Measurements from ENCODE around the gene ERICH4. TPM values are rescaled to one million over a fixed set of nuclear protein-coding genes. Genes with fewer than 3 reads are reported as not detected.
A peak's percentile ranks its signal among the peaks of the same experiment; 100 is the strongest.
"Not testable (repeated sequence)": the region's sequence is repeated elsewhere in the genome, so short reads cannot be mapped to it uniquely, and the experiment has no call there.

Gene ERICH4
- total RNA-seq, 8 experiments from 2014 or later: 0.21 to 0.62 (median 0.37) TPM; not detected in 5

DNA sequence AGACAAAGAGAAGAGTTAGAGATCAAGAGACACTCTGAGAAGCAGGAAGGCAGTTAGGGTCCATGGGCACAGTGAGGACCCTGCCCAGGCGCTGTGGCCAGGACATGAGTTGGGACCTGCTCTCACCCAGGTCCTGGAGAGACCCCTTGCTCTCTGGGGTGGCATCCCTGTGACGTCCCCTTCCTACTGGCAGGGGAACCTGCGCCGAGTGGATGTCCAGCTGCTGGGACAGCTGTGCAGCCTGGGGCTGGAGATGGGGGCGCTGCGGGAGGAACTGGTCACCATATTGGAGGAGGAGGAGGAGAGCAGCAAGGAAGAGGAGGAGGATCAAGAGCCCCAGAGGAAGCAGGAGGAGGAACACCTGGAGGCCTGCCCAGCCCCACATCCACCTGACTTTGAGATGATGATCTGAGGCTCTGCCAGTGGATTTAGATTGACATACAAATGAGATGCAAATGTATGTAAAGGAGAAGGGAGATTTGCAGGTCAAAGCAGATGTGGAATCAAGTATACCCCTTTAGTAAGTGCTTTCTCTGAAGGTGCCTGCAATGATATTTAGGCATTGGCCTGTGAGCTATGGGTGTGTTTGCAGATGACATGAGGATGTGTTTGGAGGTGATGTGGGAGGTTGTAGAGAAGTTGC lies 978 bp downstream of the ERICH4 start:
- ATAC-seq (replicated peaks in 6 of 8): no peak
- Histone ChIP-seq H3K4me1 (replicated peaks in 1 of 2) (peaks cover 0 to 3% of the 10 kb centered on the region in 2 donors), H3K27ac (no peak overlapping the region), H3K4me3 (no peak overlapping the region)
- in situ Hi-C loops (cut with MboI; ENCODE audit: low pct_unique_long_range_greater_than_20kb in 2 of 9, low sequenced_read_pairs in 9 of 9, unreplicated experiment in 9 of 9): loop anchor here in 3 of 9 experiments (10.0 to 25.0 kb wide), 2 partner anchors 118 to 121 kb away; no protein-coding TSS in a partner anchor
- 6 to 100% (median 57%) methylated on average over 1 to 5 of the region's 6 CpGs; no CpG with 5 or more reads in 2 of the 10 experiments for WGBS, 10 experiments

DNA sequence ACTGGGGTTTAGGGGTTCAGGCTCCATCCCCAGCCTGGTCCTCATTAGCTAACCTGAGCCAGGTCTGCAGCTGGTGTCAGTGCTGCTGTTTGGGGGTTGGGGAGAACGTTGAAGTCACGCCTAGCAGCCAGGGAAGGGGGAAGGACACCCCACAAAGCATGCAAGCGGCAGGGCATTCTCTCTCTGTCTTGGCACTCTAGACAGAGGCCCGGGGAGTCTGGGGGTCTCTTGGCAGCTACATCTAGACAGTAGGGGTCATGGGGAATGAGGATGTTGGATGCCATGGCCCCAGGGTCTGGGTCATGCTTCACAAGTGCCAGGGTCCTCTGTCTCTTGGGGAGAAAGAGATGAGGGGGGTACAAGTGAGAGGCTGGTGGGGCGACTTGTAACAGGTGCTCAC lies 2.6 kb downstream of the ERICH4 start:
- Histone ChIP-seq H3K4me1 (replicated peaks in 1 of 2) (no peaks in the 10 kb centered on the region), H3K27ac (no peak overlapping the region), H3K4me3 (no peak overlapping the region)
- in situ Hi-C loops (cut with MboI; ENCODE audit: low pct_unique_long_range_greater_than_20kb in 2 of 9, low sequenced_read_pairs in 9 of 9, unreplicated experiment in 9 of 9): loop anchor here in 3 of 9 experiments (10.0 to 25.0 kb wide), 2 partner anchors 117 to 119 kb away; no protein-coding TSS in a partner anchor
- ATAC-seq (replicated peaks in 6 of 8): no peak
- WGBS, 10 experiments: 20 to 80% (median 25%) methylated on average over 1 to 3 of the region's 5 CpGs; no CpG with 5 or more reads in 6 of the 10 experiments

DNA sequence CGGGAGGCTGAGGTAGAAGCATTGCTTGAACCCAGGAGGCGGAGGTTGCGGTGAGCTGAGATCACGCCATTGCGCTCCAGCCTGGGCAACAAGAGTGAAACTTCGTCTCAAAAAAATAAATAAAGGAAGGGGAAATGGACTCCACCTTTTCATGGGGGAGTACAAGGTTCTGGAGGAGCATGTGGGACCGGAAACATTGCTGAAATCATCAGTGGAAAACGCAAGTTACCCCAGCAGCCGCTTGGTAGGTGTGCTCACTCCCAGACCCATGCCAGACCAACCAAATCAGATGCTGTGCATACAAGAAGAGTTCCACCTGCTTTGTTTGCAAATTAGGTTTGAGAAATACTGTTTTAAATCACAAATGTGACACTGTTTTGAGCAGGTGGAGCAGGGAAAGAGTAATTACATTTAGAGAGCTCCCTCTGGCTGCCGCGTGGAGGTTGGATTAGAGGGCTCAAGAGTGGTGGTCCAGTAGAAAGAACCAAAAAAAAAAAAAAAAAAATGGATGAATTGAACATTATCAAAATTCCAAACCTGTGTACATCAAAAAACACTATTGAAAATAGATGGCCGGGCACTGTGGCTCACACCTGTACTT lies 4.9 kb downstream of the ERICH4 start:
- in situ Hi-C loops (cut with MboI; ENCODE audit: low pct_unique_long_range_greater_than_20kb in 2 of 9, low sequenced_read_pairs in 9 of 9, unreplicated experiment in 9 of 9): loop anchor here in 3 of 9 experiments (10.0 to 25.0 kb wide), 2 partner anchors 114 to 117 kb away; no protein-coding TSS in a partner anchor

DNA sequence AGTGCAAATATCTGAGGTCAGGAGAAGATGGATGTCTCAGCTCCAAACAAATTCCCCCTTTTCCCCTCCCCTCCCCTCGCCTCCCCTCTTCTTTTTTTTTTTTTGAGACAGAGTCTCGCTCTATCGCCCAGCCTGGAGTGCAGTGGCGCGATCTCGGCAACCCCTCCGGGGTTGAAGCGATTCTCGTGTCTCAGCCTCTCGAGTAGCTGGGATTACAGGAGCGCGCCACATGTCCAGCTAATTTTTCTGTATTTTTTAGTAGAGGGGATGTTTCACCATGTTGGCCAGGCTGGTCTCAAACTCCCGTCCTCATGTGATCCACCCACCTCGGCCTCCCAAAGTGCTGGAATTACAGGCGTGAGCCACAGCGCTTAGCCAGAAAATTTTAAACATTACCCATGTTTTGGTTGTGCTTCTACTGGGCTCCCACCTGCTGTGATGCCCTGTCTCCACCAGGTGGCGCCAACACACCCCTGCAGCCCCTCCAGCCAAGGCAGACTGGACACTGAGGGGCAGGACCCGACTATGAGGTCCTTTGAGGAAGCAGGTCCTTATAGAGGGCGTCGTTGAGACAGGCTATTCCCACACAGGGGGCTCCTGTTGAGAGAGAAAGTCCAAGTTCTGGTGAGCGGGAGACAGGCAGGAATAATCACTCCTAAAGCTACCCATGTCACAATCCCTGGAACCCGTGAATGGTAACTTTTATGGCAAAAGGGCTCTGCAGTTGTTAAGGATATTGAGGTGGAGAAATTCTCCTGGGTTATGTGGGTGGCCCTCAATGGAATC lies 6.3 kb downstream of the ERICH4 start:
- H3K4me3 ChIP-seq: no peak overlapping the region
- WGBS, 10 experiments: 0 to 40% (median 2%) methylated on average over 1 to 10 of the region's 22 CpGs; no CpG with 5 or more reads in 2 of the 10 experiments
- no peaks in the 10 kb centered on the region for H3K4me1 ChIP-seq (replicated peaks in 1 of 2)
- in situ Hi-C loops (cut with MboI; ENCODE audit: low pct_unique_long_range_greater_than_20kb in 2 of 9, low sequenced_read_pairs in 9 of 9, unreplicated experiment in 9 of 9): loop anchor here in 3 of 9 experiments (10.0 to 25.0 kb wide), 2 partner anchors 113 to 116 kb away; no protein-coding TSS in a partner anchor
- ATAC-seq (replicated peaks in 6 of 8): peak; percentile 93 to 99 (median 98)
- no peak overlapping the region for H3K27ac ChIP-seq

More for the DNA sequence above, 4.9 kb downstream of the ERICH4 start:
- no peak overlapping the region for H3K27ac ChIP-seq
- H3K4me1 ChIP-seq (replicated peaks in 1 of 2): no peaks in the 10 kb centered on the region
- 20 to 72% (median 50%) methylated on average over 1 to 9 of the region's 12 CpGs for WGBS, 10 experiments
- ATAC-seq (replicated peaks in 6 of 8): no peak
- H3K4me3 ChIP-seq: no peak overlapping the region

DNA sequence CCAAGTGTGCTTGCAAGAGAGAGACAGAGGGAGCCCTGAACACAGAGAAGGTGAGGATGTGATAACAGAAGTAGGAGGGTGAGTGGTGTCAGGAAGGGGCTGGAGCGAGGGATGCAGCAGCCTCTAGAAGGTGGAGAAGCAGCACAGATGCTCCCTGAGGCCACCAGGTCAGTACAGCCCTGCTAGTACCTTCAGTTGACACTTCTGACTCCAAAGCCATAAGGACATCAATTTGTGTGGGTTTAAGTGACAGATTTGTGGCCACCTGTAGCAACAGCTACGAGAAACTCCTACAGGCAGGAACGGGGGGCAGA lies 6.9 kb downstream of the ERICH4 start:
- 20 to 100% (median 82%) methylated on average over 2 to 3 of the region's 3 CpGs; no CpG with 5 or more reads in 5 of the 10 experiments for WGBS, 10 experiments
- Histone ChIP-seq H3K4me3 (no peak overlapping the region), H3K4me1 (replicated peaks in 1 of 2) (no peaks in the 10 kb centered on the region), H3K27ac (no peak overlapping the region)
- in situ Hi-C loops (cut with MboI; ENCODE audit: low pct_unique_long_range_greater_than_20kb in 2 of 9, low sequenced_read_pairs in 9 of 9, unreplicated experiment in 9 of 9): loop anchor here in 4 of 9 experiments (10.0 to 25.0 kb wide), 2 partner anchors 112 to 115 kb away; no protein-coding TSS in a partner anchor
- ATAC-seq (replicated peaks in 6 of 8): peak in 1 of 8 experiments; percentile 9

DNA sequence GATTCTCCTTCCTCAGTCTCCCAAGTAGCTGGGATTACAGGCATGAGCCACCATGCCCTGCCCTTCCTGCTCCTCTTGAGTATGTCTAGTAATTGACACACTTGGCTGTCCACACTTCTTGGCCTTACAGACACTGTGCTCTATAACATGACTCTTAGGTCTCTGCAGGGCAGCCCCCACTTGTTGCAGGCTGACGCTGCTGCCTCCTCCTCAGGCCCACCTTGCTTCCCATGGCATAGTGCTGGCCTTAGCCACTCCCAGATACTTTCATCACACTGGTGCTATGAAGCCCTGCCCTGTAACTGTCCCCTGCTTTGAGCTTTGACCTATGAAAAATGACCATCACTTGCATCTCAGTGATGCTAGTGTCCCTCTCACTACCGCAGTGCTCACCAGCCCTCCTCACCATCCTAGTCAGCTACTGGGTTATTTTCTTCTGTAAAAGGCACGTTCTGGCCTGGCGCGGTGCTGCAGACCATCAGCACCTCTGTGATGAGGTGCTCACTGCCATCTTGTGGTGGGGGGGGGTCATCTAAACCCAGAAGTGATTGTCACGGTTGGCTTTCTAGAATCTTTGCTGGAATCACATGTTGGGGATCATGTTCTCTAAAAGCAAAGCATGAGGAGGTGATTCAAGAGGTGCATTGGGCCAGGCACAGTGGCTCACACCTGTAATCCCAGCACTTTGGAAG lies 9.8 kb downstream of the ERICH4 start:
- ATAC-seq (replicated peaks in 6 of 8): no peak
- no peaks in the 10 kb centered on the region for H3K4me1 ChIP-seq (replicated peaks in 1 of 2)
- WGBS, 10 experiments: 32 to 100% (median 55%) methylated on average over 1 to 5 of the region's 6 CpGs; no CpG with 5 or more reads in 6 of the 10 experiments
- in situ Hi-C loops (cut with MboI; ENCODE audit: low pct_unique_long_range_greater_than_20kb in 2 of 9, low sequenced_read_pairs in 9 of 9, unreplicated experiment in 9 of 9): loop anchor here in 1 of 9 experiments (25.0 kb wide), 1 partner anchor 110 kb away; no protein-coding TSS in a partner anchor
- no peak overlapping the region for H3K4me3 ChIP-seq
- H3K27ac ChIP-seq: no peak overlapping the region

DNA sequence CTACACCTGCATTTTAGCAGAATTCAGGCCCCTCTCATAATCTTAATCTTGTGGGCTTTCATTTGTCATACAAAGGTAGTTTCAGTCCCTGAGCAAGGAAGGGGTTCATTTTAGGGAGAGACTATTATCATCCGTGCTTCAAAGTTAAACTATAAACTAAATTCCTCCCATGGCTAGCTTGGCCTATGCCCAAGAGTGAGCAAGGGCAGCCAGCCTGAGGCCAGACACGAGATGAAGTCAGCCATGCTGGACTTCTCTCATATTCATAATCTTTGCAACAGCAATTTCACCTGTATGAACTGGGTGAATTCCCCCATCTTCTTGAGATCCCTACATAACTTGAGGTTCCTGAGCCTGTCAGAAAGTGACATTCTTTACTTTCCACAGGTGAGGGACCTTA lies 13.0 kb downstream of the ERICH4 start:
- no peak overlapping the region for H3K4me3 ChIP-seq
- in situ Hi-C loops (cut with MboI; ENCODE audit: low pct_unique_long_range_greater_than_20kb in 2 of 9, low sequenced_read_pairs in 9 of 9, unreplicated experiment in 9 of 9): loop anchor here in 1 of 9 experiments (25.0 kb wide), 1 partner anchor 106 kb away; no protein-coding TSS in a partner anchor
- ATAC-seq (replicated peaks in 6 of 8): no peak
- H3K27ac ChIP-seq: no peak overlapping the region
- H3K4me1 ChIP-seq (replicated peaks in 1 of 2): no peaks in the 10 kb centered on the region
- WGBS, 10 experiments: 0 to 80% (median 27%) methylated on average over 1 to 2 of the region's 2 CpGs; no CpG with 5 or more reads in 3 of the 10 experiments

DNA sequence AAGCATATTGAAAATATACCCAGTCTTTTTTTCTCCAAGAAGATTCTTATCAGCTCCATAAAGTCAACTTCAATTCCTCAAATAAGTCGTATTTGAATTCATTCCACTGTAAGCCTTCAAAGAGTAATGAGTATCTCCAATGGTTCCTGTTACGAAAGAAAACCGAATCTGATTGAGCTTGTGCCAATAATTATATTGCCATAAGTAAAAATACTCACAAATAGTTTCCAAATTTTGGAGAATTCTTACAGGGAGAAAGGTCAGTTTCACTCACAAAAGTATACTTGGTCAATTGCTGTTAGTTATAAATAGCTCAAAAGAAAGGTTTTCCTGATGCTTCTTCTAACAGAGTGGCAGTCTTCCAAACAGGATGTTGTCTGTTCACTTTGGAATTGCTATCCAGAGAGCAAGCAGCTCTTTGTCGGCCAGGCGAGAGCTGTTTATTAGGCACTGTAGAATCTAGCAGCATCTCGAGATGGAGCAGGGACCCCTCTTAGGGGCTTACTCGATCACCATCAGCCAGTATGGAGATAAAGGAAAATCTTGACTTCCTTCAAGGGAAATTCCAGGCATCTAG lies 13.5 kb downstream of the ERICH4 start:
- 0 to 56% (median 27%) methylated on average over 1 to 7 of the region's 7 CpGs for WGBS, 10 experiments
- H3K4me3 ChIP-seq: no peak overlapping the region
- no peak for ATAC-seq (replicated peaks in 6 of 8)
- no peaks in the 10 kb centered on the region for H3K4me1 ChIP-seq (replicated peaks in 1 of 2)
- in situ Hi-C loops (cut with MboI; ENCODE audit: low pct_unique_long_range_greater_than_20kb in 2 of 9, low sequenced_read_pairs in 9 of 9, unreplicated experiment in 9 of 9): loop anchor here in 1 of 9 experiments (25.0 kb wide), 1 partner anchor 106 kb away; no protein-coding TSS in a partner anchor
- H3K27ac ChIP-seq: no peak overlapping the region

DNA sequence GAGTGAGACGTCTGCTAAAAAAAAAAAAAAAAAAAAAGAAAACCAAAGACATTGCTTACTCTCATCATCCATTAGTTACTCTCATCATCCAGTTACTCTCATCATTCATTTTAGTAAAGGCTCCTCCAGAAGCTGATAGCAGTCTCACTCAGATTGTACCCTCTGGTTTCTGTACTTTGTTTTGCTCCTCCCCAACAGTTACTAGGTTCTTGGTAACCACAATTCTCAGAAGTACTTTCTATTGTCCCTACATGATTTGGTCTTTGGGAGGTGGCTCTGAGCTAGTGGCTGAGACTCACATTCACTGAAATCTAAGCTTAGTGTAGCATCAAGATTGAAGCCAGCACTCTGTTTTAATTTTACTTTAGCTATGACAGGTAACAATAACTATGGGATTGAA lies 14.3 kb downstream of the ERICH4 start:
- WGBS, 10 experiments: 33 to 100% (median 41%) methylated on average over 1 of the region's 1 CpG; no CpG with 5 or more reads in 4 of the 10 experiments
- no peak overlapping the region for H3K27ac ChIP-seq
- no peak overlapping the region for H3K4me3 ChIP-seq
- no peak for ATAC-seq (replicated peaks in 6 of 8)
- in situ Hi-C loops (cut with MboI; ENCODE audit: low pct_unique_long_range_greater_than_20kb in 2 of 9, low sequenced_read_pairs in 9 of 9, unreplicated experiment in 9 of 9): loop anchor here in 1 of 9 experiments (25.0 kb wide), 1 partner anchor 105 kb away; no protein-coding TSS in a partner anchor
- no peaks in the 10 kb centered on the region for H3K4me1 ChIP-seq (replicated peaks in 1 of 2)

DNA sequence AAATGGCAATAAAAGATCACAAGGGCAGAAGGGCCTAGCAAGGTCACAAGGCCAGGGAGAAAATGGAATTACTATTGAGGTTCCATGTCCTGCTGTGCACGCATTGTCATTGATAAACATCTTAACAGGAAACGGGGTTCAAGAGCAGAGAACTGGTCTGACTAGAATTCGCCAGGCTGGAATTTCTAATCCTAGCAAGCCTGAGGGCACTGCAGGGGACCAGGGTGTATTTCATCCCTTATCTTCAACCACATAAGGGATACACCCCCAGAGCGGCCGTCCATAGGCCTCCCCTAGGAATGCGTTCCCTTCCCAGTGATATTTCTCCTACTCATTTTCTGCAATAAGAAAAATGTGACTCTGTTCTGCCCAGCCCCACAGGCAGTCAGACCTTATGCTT lies 19.5 kb downstream of the ERICH4 start:
- no peak overlapping the region for H3K27ac ChIP-seq
- no peak overlapping the region for H3K4me3 ChIP-seq
- no peak for ATAC-seq (replicated peaks in 6 of 8)
- 0 to 80% (median 48%) methylated on average over 1 to 6 of the region's 6 CpGs; no CpG with 5 or more reads in 2 of the 10 experiments for WGBS, 10 experiments
- H3K4me1 ChIP-seq (replicated peaks in 1 of 2): no peaks in the 10 kb centered on the region
- in situ Hi-C loops (cut with MboI; ENCODE audit: low pct_unique_long_range_greater_than_20kb in 2 of 9, low sequenced_read_pairs in 9 of 9, unreplicated experiment in 9 of 9): loop anchor here in 1 of 9 experiments (25.0 kb wide), 1 partner anchor 100 kb away; no protein-coding TSS in a partner anchor

DNA sequence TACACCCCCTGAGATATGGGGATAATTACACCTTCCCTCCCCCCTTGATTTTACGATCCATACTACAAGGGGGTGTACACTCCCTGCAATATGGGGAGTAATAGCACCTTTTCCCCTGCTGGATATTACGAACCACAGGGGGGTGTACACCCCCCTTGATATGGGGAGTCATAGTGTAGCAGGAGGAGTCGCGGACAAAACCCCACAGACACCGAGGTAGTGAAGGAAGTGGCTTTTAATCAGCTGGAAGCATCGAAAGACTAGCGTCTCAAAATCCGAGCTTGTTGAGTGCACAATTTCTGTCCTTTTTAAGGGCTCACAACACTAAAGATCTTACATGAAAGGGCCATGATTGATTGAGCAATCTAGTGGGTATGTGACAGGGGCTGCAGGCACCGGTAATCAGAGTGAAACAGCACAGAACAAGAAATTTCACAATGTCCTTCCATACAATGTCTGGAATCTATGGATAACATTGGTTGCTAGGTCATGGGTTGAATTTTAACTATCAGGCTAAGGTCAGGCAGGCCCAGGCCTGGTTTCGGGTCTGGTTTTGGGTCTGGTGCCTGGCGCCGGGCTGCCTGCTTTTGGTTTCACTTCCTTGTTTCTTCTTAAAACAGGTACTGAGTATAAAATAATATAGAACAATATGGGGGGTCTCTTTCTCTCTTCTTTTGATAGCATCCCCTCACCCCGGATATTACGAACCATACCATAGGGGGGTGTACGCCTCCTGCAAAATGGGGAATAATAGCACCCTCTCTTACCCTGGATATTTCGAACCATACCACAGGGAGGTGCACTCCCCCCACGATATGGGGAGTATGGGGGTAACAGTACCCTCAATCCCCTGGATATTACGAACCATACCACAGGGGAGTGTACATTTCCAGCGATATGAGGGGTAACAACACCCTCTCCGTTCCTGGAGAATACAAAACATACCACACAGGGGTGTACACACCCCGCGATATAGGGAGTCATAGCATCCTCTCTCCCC lies 20.6 kb downstream of the ERICH4 start:
- H3K27ac ChIP-seq: not testable (repeated sequence)

More for the DNA sequence above, 20.6 kb downstream of the ERICH4 start:
- in situ Hi-C loops (cut with MboI; ENCODE audit: low pct_unique_long_range_greater_than_20kb in 2 of 9, low sequenced_read_pairs in 9 of 9, unreplicated experiment in 9 of 9): loop anchor here in 1 of 9 experiments (25.0 kb wide), 1 partner anchor 99 kb away; no protein-coding TSS in a partner anchor
- not testable (repeated sequence) for ATAC-seq (replicated peaks in 6 of 8); H3K4me1 ChIP-seq (replicated peaks in 1 of 2); H3K4me3 ChIP-seq
- 21 to 100% (median 50%) methylated on average over 1 to 8 of the region's 22 CpGs; no CpG with 5 or more reads in 2 of the 10 experiments for WGBS, 10 experiments
